ENCODE data around the gene AMH.

GRCh38 chr19:2236064-2236313 is 13.1 kb upstream of the AMH start:
- TF ChIP-seq CTCF (IDR thresholded peaks at IDR 0.05) (no peak), POLR2AphosphoS5 (IDR thresholded peaks at IDR 0.05) (no peak)
